ENCODE data around the gene PCDH15. TPM values are rescaled to one million over a fixed set of nuclear protein-coding genes. Genes with fewer than 3 reads are reported as not detected.
A peak's percentile ranks its signal among the peaks of the same experiment; 100 is the strongest.

The PCDH15 gene
- total and polyA plus RNA-seq, 8 donors = 0.58 to 2.1 (median 1.2) TPM

- H3K4me1 ChIP-seq = no peaks in the 10 kb centered on the region
- H3K36me3 ChIP-seq = no peaks in the 10 kb centered on the region
- intact Hi-C loops (cut with DNase I) = no loop called here
- ATAC-seq (no peak), DNase-seq (no peak)
- H3K27ac ChIP-seq = no peak overlapping the region
- no peak for TF ChIP-seq CTCF (IDR thresholded peaks at IDR 0.05)
- H3K27me3 ChIP-seq = no peaks in the 10 kb centered on the region
- no peak overlapping the region for H3K4me3 ChIP-seq
- H3K9me3 ChIP-seq = no peaks in the 10 kb centered on the region
Measured at GRCh38 chr10:54749623-54750022, 51.4 kb downstream of the PCDH15 start.

- H3K36me3 ChIP-seq = no peaks in the 10 kb centered on the region
- no peaks in the 10 kb centered on the region for H3K27me3 ChIP-seq
- DNase-seq (peak in 2 of 4 donors; percentile 26 to 51), ATAC-seq (no peak)
- no peaks in the 10 kb centered on the region for H3K4me1 ChIP-seq
- H3K9me3 ChIP-seq = no peaks in the 10 kb centered on the region
- TF ChIP-seq CTCF (IDR thresholded peaks at IDR 0.05) = no peak
- intact Hi-C loops (cut with DNase I) = no loop called here
- peak overlapping the region in 1 of 2 donors; percentile 47 for H3K27ac ChIP-seq
- no peak overlapping the region for H3K4me3 ChIP-seq
Measured at GRCh38 chr10:54745436-54745835, 55.6 kb downstream of the PCDH15 start.

- H3K36me3 ChIP-seq = no peaks in the 10 kb centered on the region
- H3K9me3 ChIP-seq = no peaks in the 10 kb centered on the region
- TF ChIP-seq CTCF (IDR thresholded peaks at IDR 0.05) = no peak
- ATAC-seq = no peak
- intact Hi-C loops (cut with DNase I) = no loop called here
- no peak for DNase-seq
- no peaks in the 10 kb centered on the region for H3K27me3 ChIP-seq
- no peaks in the 10 kb centered on the region for H3K4me1 ChIP-seq
- H3K4me3 ChIP-seq = no peak overlapping the region
- no peak overlapping the region for H3K27ac ChIP-seq
Measured at GRCh38 chr10:54742416-54742815, 58.6 kb downstream of the PCDH15 start.

GRCh38 chr10:54728511-54728910 lies 72.5 kb downstream of the PCDH15 start:
- H3K27me3 ChIP-seq = no peaks in the 10 kb centered on the region
- ATAC-seq = no peak
- no peak for TF ChIP-seq CTCF (IDR thresholded peaks at IDR 0.05)

GRCh38 chr10:54722075-54722474 lies 79.0 kb downstream of the PCDH15 start:
- intact Hi-C loops (cut with DNase I) = no loop called here
- H3K4me3 ChIP-seq = no peak overlapping the region
- ATAC-seq (no peak), DNase-seq (no peak)
- TF ChIP-seq CTCF (IDR thresholded peaks at IDR 0.05) = no peak
- no peak overlapping the region for H3K27ac ChIP-seq
- H3K27me3 ChIP-seq = no peaks in the 10 kb centered on the region
- H3K9me3 ChIP-seq = peaks cover 0 to 24% of the 10 kb centered on the region in 2 donors
- no peaks in the 10 kb centered on the region for H3K4me1 ChIP-seq
- H3K36me3 ChIP-seq = no peaks in the 10 kb centered on the region

More at GRCh38 chr10:54728511-54728910, 72.5 kb downstream of the PCDH15 start:
- Histone ChIP-seq H3K4me1 (no peaks in the 10 kb centered on the region), H3K9me3 (peaks cover 0 to 6% of the 10 kb centered on the region in 2 donors), H3K4me3 (no peak overlapping the region), H3K27ac (no peak overlapping the region), H3K36me3 (no peaks in the 10 kb centered on the region)
- DNase-seq = no peak
- intact Hi-C loops (cut with DNase I) = no loop called here

Measured in left lung (tissue), 10 donors.